H1 (cell line): ENCODE data around the gene ANKRD65.

Source experiments
- EZH2 ChIP-seq: fragments of 200-600 bp; sonication (generic); IDR thresholded peaks from 2 replicates; pipeline ENCODE4 v1.7.1; 2012; ENCODE audit warnings: low read depth, mild to moderate bottlenecking, moderate library complexity, low read length, inconsistent platforms; ENCODE audit not compliant: severe bottlenecking
- POLR2A ChIP-seq, 2 experiments: IDR thresholded peaks; 1 replicate in 1 of 2; 2 replicates in 1 of 2; pipeline ENCODE4 v1.6.1; 2011; ENCODE audit warnings: low read depth in 2 of 2, low read length in 2 of 2, mild to moderate bottlenecking in 2 of 2; ENCODE audit errors: control extremely low read depth in 1 of 2
- RNF2 ChIP-seq: fragments of 200-900, 300-1000 bp; sonication (generic); IDR thresholded peaks from 2 replicates; pipeline ENCODE4 v1.7.1; 2016; ENCODE audit warnings: borderline replicate concordance, low read depth, mild to moderate bottlenecking, antibody characterized with exemption, low read length; ENCODE audit not compliant: poor library complexity, severe bottlenecking; ENCODE audit errors: missing control alignments
- SIX5 ChIP-seq: IDR thresholded peaks from 2 replicates; pipeline ENCODE4 v1.6.1; 2011; ENCODE audit warnings: mild to moderate bottlenecking, low read depth, low read length
- TF ChIP-seq, protein P1 (sequence below), 3 experiments: IDR thresholded peaks; 1 replicate in 2 of 3; 2 replicates in 1 of 3; pipeline versions ENCODE4 v1.5.1 to v1.6.1; 2011; ENCODE audit warnings: low read length in 3 of 3, mild to moderate bottlenecking in 3 of 3, inconsistent platforms in 2 of 3, low read depth in 1 of 3, moderate library complexity in 1 of 3; ENCODE audit not compliant: insufficient read depth in 1 of 3; ENCODE audit errors: control extremely low read depth in 1 of 3

DNA sequence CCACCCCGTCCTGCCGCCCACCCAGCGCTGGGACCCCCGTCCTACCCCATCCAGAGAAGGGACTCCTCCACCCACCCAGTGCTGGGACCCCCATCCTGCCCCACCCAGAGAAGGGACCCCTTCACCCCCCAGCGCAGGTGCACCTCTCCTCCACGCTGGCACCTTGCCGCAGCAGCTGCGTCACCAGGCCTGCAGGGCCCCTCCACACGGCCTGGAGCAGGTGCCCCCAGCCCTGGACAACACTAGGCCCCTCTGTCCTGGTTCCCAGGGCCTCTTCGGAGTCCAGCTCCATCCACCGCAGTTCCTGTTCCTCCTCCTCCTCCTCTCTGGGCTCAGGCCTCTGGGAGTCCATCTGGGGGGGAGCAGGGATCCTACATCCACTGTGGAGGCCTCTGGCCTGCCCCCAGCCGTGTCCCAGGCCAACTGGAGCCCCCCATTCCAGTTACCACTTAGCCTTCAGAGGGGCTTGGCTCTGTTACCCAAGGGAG is 378 bp downstream of the ANKRD65 start:
- no peak for TF ChIP-seq POLR2A (IDR thresholded peaks at IDR 0.05; ENCODE audit: control extremely low read depth in 1 of 2, low read depth in 2 of 2, low read length in 2 of 2)
- no peak for TF ChIP-seq EZH2
- no peak for TF ChIP-seq SIX5
- no peak for TF ChIP-seq RNF2
- TF ChIP-seq, protein P1, sequence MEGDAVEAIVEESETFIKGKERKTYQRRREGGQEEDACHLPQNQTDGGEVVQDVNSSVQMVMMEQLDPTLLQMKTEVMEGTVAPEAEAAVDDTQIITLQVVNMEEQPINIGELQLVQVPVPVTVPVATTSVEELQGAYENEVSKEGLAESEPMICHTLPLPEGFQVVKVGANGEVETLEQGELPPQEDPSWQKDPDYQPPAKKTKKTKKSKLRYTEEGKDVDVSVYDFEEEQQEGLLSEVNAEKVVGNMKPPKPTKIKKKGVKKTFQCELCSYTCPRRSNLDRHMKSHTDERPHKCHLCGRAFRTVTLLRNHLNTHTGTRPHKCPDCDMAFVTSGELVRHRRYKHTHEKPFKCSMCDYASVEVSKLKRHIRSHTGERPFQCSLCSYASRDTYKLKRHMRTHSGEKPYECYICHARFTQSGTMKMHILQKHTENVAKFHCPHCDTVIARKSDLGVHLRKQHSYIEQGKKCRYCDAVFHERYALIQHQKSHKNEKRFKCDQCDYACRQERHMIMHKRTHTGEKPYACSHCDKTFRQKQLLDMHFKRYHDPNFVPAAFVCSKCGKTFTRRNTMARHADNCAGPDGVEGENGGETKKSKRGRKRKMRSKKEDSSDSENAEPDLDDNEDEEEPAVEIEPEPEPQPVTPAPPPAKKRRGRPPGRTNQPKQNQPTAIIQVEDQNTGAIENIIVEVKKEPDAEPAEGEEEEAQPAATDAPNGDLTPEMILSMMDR (IDR thresholded peaks at IDR 0.05; ENCODE audit: control extremely low read depth in 1 of 3, insufficient read depth in 1 of 3, low read depth in 1 of 3, low read length in 3 of 3): no peak
